SK-N-SH (cell line): ENCODE data around the gene BBS9. TPM values are rescaled to one million over a fixed set of nuclear protein-coding genes. Genes with fewer than 3 reads are reported as not detected.

ENCODE experiments used
- CTCF ChIA-PET: fragments of 300-600, 350-600 bp; formaldehyde crosslinking; extraction: SDS; loops from one replicate; lab custom pipeline; 2021; lab: Yijun Ruan, JAX
- POLR2A ChIA-PET: fragments of 350-600 bp; sonication (Branson Sonifier 250); formaldehyde crosslinking; extraction: SDS; loops from one replicate; lab custom pipeline; 2020; ENCODE audit warnings: antibody characterized with exemption, inconsistent platforms; lab: Yijun Ruan, JAX
- DNase-seq: peaks from one replicate; pipeline ENCODE4 v3.0.0; 2012
- H2AFZ ChIP-seq: fragments of 200-600 bp; sonication (generic); 2 replicates; pipeline ENCODE4 v1.8.1; 2016; ENCODE audit warnings: antibody characterized with exemption, mild to moderate bottlenecking, low read depth
- H3F3A ChIP-seq: fragments of 200-600 bp; sonication (generic); replicated peaks from 2 replicates; pipeline ENCODE3; 2016; ENCODE audit warnings: antibody characterized with exemption, mild to moderate bottlenecking; ENCODE audit not compliant: insufficient read depth
- H3K27ac ChIP-seq, 2 experiments: fragments of 200-500 bp in 1 of 2; fragments of 200-600 bp in 1 of 2; sonication (Bioruptor generic) in 1 of 2; sonication (generic), shearing (Covaris generic) in 1 of 2; 2 replicates each; pipeline versions ENCODE4 v1.5.1 to v1.6.1; 2014 to 2016; ENCODE audit warnings: low read depth in 2 of 2, inconsistent platforms in 1 of 2, low read length in 1 of 2, mild to moderate bottlenecking in 1 of 2, mixed read lengths in 1 of 2
- H3K27me3 ChIP-seq: fragments of 200-600 bp; sonication (generic), shearing (Covaris generic); 2 replicates; pipeline ENCODE4 v1.6.1; 2016; ENCODE audit warnings: mixed run types; ENCODE audit not compliant: insufficient read depth
- H3K36me3 ChIP-seq, 2 experiments: fragments of 200-500 bp in 1 of 2; fragments of 200-600 bp in 1 of 2; sonication (Bioruptor generic) in 1 of 2; sonication (generic) in 1 of 2; replicated peaks in 1 of 2; 2 replicates each; pipeline versions ENCODE3 to v1.5.1; 2014 to 2016; ENCODE audit warnings: low read length in 1 of 2, mild to moderate bottlenecking in 1 of 2; ENCODE audit not compliant: insufficient read depth in 2 of 2, control insufficient read depth in 1 of 2
- H3K4me1 ChIP-seq, 2 experiments: fragments of 200-500 bp in 1 of 2; fragments of 200-600 bp in 1 of 2; sonication (Bioruptor generic) in 1 of 2; sonication (generic), shearing (Covaris generic) in 1 of 2; 2 replicates each; pipeline versions ENCODE4 v1.5.1 to v1.6.1; 2014 to 2016; ENCODE audit warnings: low read depth in 1 of 2, low read length in 1 of 2, mixed run types in 1 of 2; ENCODE audit not compliant: insufficient read depth in 2 of 2, control insufficient read depth in 1 of 2
- H3K4me2 ChIP-seq: fragments of 200-600 bp; sonication (generic), shearing (Covaris generic); 2 replicates; pipeline ENCODE4 v1.6.1; 2017; ENCODE audit warnings: mixed run types
- H3K4me3 ChIP-seq, 2 experiments: fragments of 200-500 bp in 1 of 2; fragments of 200-600 bp in 1 of 2; sonication (Bioruptor generic) in 1 of 2; sonication (generic), shearing (Covaris generic) in 1 of 2; 2 replicates each; pipeline versions ENCODE4 v1.5.1 to v1.8.1; 2014 to 2016; ENCODE audit warnings: low read depth in 2 of 2, inconsistent platforms in 1 of 2, low read length in 1 of 2, mild to moderate bottlenecking in 1 of 2, mixed read lengths in 1 of 2, moderate library complexity in 1 of 2
- H3K79me2 ChIP-seq: fragments of 200-600 bp; sonication (generic); 2 replicates; pipeline ENCODE4 v1.8.1; 2017; ENCODE audit warnings: mild to moderate bottlenecking; ENCODE audit not compliant: insufficient read depth
- H3K9ac ChIP-seq: fragments of 200-600 bp; sonication (generic); 2 replicates; pipeline ENCODE4 v1.6.1; 2017; ENCODE audit warnings: mixed run types
- H3K9me2 ChIP-seq: fragments of 200-600 bp; sonication (generic); 2 replicates; pipeline ENCODE4 v1.6.1; 2017; ENCODE audit warnings: mixed run types
- H3K9me3 ChIP-seq: fragments of 200-600 bp; sonication (generic); 2 replicates; pipeline ENCODE4 v1.6.1; 2017; ENCODE audit warnings: mixed run types, mild to moderate bottlenecking, moderate library complexity
- H4K20me1 ChIP-seq: fragments of 200-600 bp; sonication (generic); 2 replicates; pipeline ENCODE4 v1.6.1; 2017; ENCODE audit warnings: mild to moderate bottlenecking, mixed run types; ENCODE audit not compliant: insufficient read depth
- CTCF ChIP-seq: fragments of 200-600 bp; sonication (generic); IDR thresholded peaks from 2 replicates; pipeline ENCODE4 v1.6.1; 2017; ENCODE audit warnings: antibody characterized with exemption, mild to moderate bottlenecking, moderate library complexity
- GABPA ChIP-seq: IDR thresholded peaks from 2 replicates; pipeline ENCODE4 v1.4.0; 2012; ENCODE audit warnings: low read depth, mild to moderate bottlenecking
- GATA2 ChIP-seq: sonication (generic); formaldehyde crosslinking; IDR thresholded peaks from 2 replicates; pipeline ENCODE4 v1.5.0; 2020; ENCODE audit warnings: mild to moderate bottlenecking, missing genetic modification reagents
- MEF2A ChIP-seq: IDR thresholded peaks from 2 replicates; pipeline ENCODE4 v1.4.0; 2012; ENCODE audit warnings: low read depth, borderline replicate concordance
- NFIC ChIP-seq: IDR thresholded peaks from 2 replicates; pipeline ENCODE4 v1.4.0; 2012; ENCODE audit warnings: borderline replicate concordance
- NRF1 ChIP-seq: IDR thresholded peaks from 2 replicates; pipeline ENCODE4 v1.6.1; 2012; ENCODE audit warnings: low read depth, mild to moderate bottlenecking, low read length
- RAD21 ChIP-seq: IDR thresholded peaks from 2 replicates; pipeline ENCODE4 v1.6.1; 2012; ENCODE audit warnings: mild to moderate bottlenecking, low read length
- RCOR1 ChIP-seq: fragments of 150-350 bp; IDR thresholded peaks from 2 replicates; pipeline ENCODE4 v1.6.1; 2017; ENCODE audit warnings: antibody characterized with exemption, low read length
- RFX5 ChIP-seq: IDR thresholded peaks from 2 replicates; pipeline ENCODE4 v1.6.1; 2012; ENCODE audit warnings: mild to moderate bottlenecking, improper control_type of control experiment, low read length
- SIN3A ChIP-seq: IDR thresholded peaks from 2 replicates; pipeline ENCODE4 v1.6.1; 2012; ENCODE audit warnings: low read depth, mild to moderate bottlenecking, low read length, moderate library complexity, borderline replicate concordance
- SMC3 ChIP-seq: IDR thresholded peaks from 2 replicates; pipeline ENCODE4 v1.6.1; 2012; ENCODE audit warnings: low read depth, low read length, improper control_type of control experiment
- TAF1 ChIP-seq: IDR thresholded peaks from 2 replicates; pipeline ENCODE4 v1.6.1; 2012; ENCODE audit warnings: low read depth, mild to moderate bottlenecking, low read length, moderate library complexity, borderline replicate concordance
- TCF12 ChIP-seq: IDR thresholded peaks from 2 replicates; pipeline ENCODE4 v1.4.0; 2012
- TEAD4 ChIP-seq: IDR thresholded peaks from 2 replicates; pipeline ENCODE4 v1.4.0; 2012; ENCODE audit warnings: mild to moderate bottlenecking, borderline replicate concordance; ENCODE audit not compliant: insufficient read depth
- USF2 ChIP-seq: fragments of 150-350 bp; IDR thresholded peaks from 2 replicates; pipeline ENCODE4 v1.6.1; 2017; ENCODE audit warnings: antibody characterized with exemption, low read length, low read depth, borderline replicate concordance
- YY1 ChIP-seq: IDR thresholded peaks from 2 replicates; pipeline ENCODE4 v1.4.0; 2012; ENCODE audit warnings: low read depth, mild to moderate bottlenecking
- WGBS: methylation state at CpG from one replicate; pipeline ENCODE4 v1.1.6; 2017; ENCODE audit warnings: low lambda C conversion rate; 5-methylcytosine and 5-hydroxymethylcytosine counted together
- polyA plus RNA-seq, 3 experiments: library from polyadenylated mRNA; depleted of rRNA; stranded (reverse); fragments of >200 nt; gene quantifications; 2 replicates each; pipeline ENCODE4 v1.2.3, GENCODE V29; 2012

The BBS9 gene
- polyA plus RNA-seq, 1 of the 3 experiments (the other 2 are of a cell fraction): 7.5 TPM

- Histone ChIP-seq H3K36me3 (no peaks in the 10 kb centered on the region), H3K27ac (no peak overlapping the region), H3K27me3 (no peaks in the 10 kb centered on the region), H3K4me1 (peaks cover 0 to 13% of the 10 kb centered on the region in 2 experiments; a peak in 2 of 4 replicates), H3K79me2 (no peaks in the 10 kb centered on the region), H4K20me1 (no peaks in the 10 kb centered on the region), H3K9me3 (no peaks in the 10 kb centered on the region), H3F3A (no peaks in the 10 kb centered on the region), H3K4me2 (no peak overlapping the region), H3K4me3 (no peak overlapping the region), H3K9ac (no peak overlapping the region), H2AFZ (no peak overlapping the region), H3K9me2 (no peaks in the 10 kb centered on the region)
- no peak for DNase-seq
- ChIA-PET POLR2A (no interaction called here), CTCF (no interaction called here)
- TF ChIP-seq TCF12: 0 out of 2 replicates have a peak, but pooled peaks have one; percentile 12
- TF ChIP-seq TAF1: no peak
- WGBS: 47% methylated on average over 3 of the region's 3 CpGs
These were observed 521.5 kb downstream of the BBS9 start for GRCh38 chr7:33650828-33651227.

GRCh38 chr7:33651998-33652515, 522.7 kb downstream of the BBS9 start:
- H3K79me2 ChIP-seq: no peaks in the 10 kb centered on the region
- POLR2A ChIA-PET: no interaction called here
- no peaks in the 10 kb centered on the region for H3K27me3 ChIP-seq
- no peaks in the 10 kb centered on the region for H3K9me3 ChIP-seq
- no peaks in the 10 kb centered on the region for H3K36me3 ChIP-seq
- peaks cover 0 to 11% of the 10 kb centered on the region in 2 experiments; a peak in 2 of 4 replicates for H3K4me1 ChIP-seq
- H3F3A ChIP-seq: no peaks in the 10 kb centered on the region
- no peak overlapping the region for H2AFZ ChIP-seq
- TF ChIP-seq NRF1: no peak
- no peak for TF ChIP-seq SIN3A
- TF ChIP-seq RFX5: no peak
- no peak for TF ChIP-seq RAD21
- TF ChIP-seq NFIC: no peak
- no peak for TF ChIP-seq GATA2
- TF ChIP-seq, all 33 proteins: peak for 0
- Histone ChIP-seq H3K4me3 (no peak overlapping the region), H4K20me1 (no peaks in the 10 kb centered on the region), H3K9me2 (no peaks in the 10 kb centered on the region), H3K4me2 (no peak overlapping the region), H3K9ac (no peak overlapping the region), H3K27ac (no peak overlapping the region)
- WGBS: 44% methylated on average over 3 of the region's 3 CpGs
- DNase-seq: no peak
- CTCF ChIA-PET: no interaction called here

- Histone ChIP-seq H3K36me3 (no peaks in the 10 kb centered on the region), H3K9me3 (no peaks in the 10 kb centered on the region), H3K9me2 (no peaks in the 10 kb centered on the region), H4K20me1 (no peaks in the 10 kb centered on the region), H3K27me3 (no peaks in the 10 kb centered on the region), H3K9ac (no peak overlapping the region), H3K4me3 (no peak overlapping the region), H3K4me2 (no peak overlapping the region), H3K27ac (no peak overlapping the region), H3K79me2 (no peaks in the 10 kb centered on the region), H2AFZ (no peak overlapping the region), H3K4me1 (peaks cover 0 to 11% of the 10 kb centered on the region in 2 experiments; a peak in 2 of 4 replicates), H3F3A (no peaks in the 10 kb centered on the region)
- no peak for DNase-seq
- CTCF ChIA-PET: no interaction called here
- WGBS: 82% methylated on average over 5 of the region's 5 CpGs
- POLR2A ChIA-PET: no interaction called here
- TF ChIP-seq SIN3A: no peak
- no peak for TF ChIP-seq RCOR1
- no peak for TF ChIP-seq TEAD4
- no peak for TF ChIP-seq RAD21
- TF ChIP-seq GABPA: no peak
- TF ChIP-seq RFX5: no peak
- no peak for TF ChIP-seq SMC3
- no peak for TF ChIP-seq CTCF
- TF ChIP-seq NRF1: no peak
- no peak for TF ChIP-seq MEF2A
- no peak for TF ChIP-seq USF2
- no peak for TF ChIP-seq YY1
- TF ChIP-seq, all 33 proteins: peak for 0
These were observed 525.3 kb downstream of the BBS9 start for GRCh38 chr7:33654676-33655075.
